GM23338 (cell line): Measurements from ENCODE around the gene MROH2B. TPM values are rescaled to one million over a fixed set of nuclear protein-coding genes. Genes with fewer than 3 reads are reported as not detected.

Experiments
- ATAC-seq: fragments of 200-7000 bp; cut with Tn5 transposase; 3 replicates; pipeline ENCODE4 v1.9.1; 2020
- DNase-seq: peaks from one replicate; pipeline ENCODE4 v3.0.0-alpha.2; 2015; ENCODE audit warnings: low spot score
- H2AFZ ChIP-seq: fragments of 200-600 bp; sonication (generic); 2 replicates; pipeline ENCODE4 v1.8.0; 2016; ENCODE audit warnings: antibody characterized with exemption, mild to moderate bottlenecking, moderate library complexity
- H3F3A ChIP-seq: fragments of 200-600 bp; sonication (generic); replicated peaks from 2 replicates; pipeline ENCODE4 v1.8.0; 2017; ENCODE audit warnings: antibody characterized with exemption, mixed run types, low read depth
- H3K27ac ChIP-seq: fragments of 200-600 bp; sonication (generic); 2 replicates; pipeline ENCODE4 v1.6.1; 2016; ENCODE audit warnings: low read depth
- H3K27me3 ChIP-seq: fragments of 200-600 bp; sonication (generic); 2 replicates; pipeline ENCODE4 v1.8.0; 2016; ENCODE audit warnings: mild to moderate bottlenecking, mixed run types, moderate library complexity; ENCODE audit not compliant: insufficient read depth
- H3K36me3 ChIP-seq: fragments of 200-600 bp; sonication (generic); 2 replicates; pipeline ENCODE4 v1.8.0; 2016; ENCODE audit warnings: mild to moderate bottlenecking; ENCODE audit not compliant: insufficient read depth
- H3K4me1 ChIP-seq: fragments of 200-600 bp; sonication (generic); 2 replicates; pipeline ENCODE4 v1.8.0; 2016; ENCODE audit warnings: mild to moderate bottlenecking, moderate library complexity; ENCODE audit not compliant: insufficient read depth
- H3K4me2 ChIP-seq: fragments of 200-600 bp; sonication (generic); 2 replicates; pipeline ENCODE4 v1.7.1; 2017; ENCODE audit warnings: mixed run types
- H3K4me3 ChIP-seq: fragments of 200-600 bp; sonication (generic); 2 replicates; pipeline ENCODE4 v1.6.1; 2016; ENCODE audit warnings: mixed run types
- H3K79me2 ChIP-seq: fragments of 200-600 bp; sonication (generic); replicated peaks from 2 replicates; pipeline ENCODE4 v1.8.0; 2017; ENCODE audit warnings: mild to moderate bottlenecking; ENCODE audit not compliant: insufficient read depth
- H3K9me2 ChIP-seq: fragments of 200-600 bp; sonication (generic); 2 replicates; pipeline ENCODE4 v1.8.0; 2017; ENCODE audit not compliant: insufficient read depth
- H4K20me1 ChIP-seq: fragments of 200-600 bp; sonication (generic); replicated peaks from 2 replicates; pipeline ENCODE4 v1.8.0; 2017; ENCODE audit warnings: mild to moderate bottlenecking; ENCODE audit not compliant: insufficient read depth
- H3K27ac Mint-ChIP-seq: 2 replicates; pipeline ENCODE4 v1.8.0; 2020; ENCODE audit warnings: inconsistent platforms, mild to moderate bottlenecking, moderate library complexity, mixed read lengths
- H3K27me3 Mint-ChIP-seq: 3 replicates; pipeline ENCODE4 v1.8.0; 2022; ENCODE audit warnings: low read depth, mild to moderate bottlenecking, moderate library complexity, mixed read lengths, inconsistent platforms; ENCODE audit not compliant: insufficient read depth, poor library complexity
- H3K36me3 Mint-ChIP-seq: 3 replicates; pipeline ENCODE4 v1.8.0; 2021; ENCODE audit warnings: low read depth, mild to moderate bottlenecking, inconsistent platforms, moderate library complexity, mixed read lengths
- H3K4me1 Mint-ChIP-seq: 3 replicates; pipeline ENCODE4 v1.8.0; 2020; ENCODE audit warnings: mild to moderate bottlenecking, inconsistent platforms, mixed read lengths
- H3K4me3 Mint-ChIP-seq: 3 replicates; pipeline ENCODE4 v1.8.0; 2021; ENCODE audit warnings: moderate library complexity, mild to moderate bottlenecking, inconsistent platforms, mixed read lengths
- H3K9me3 Mint-ChIP-seq: 3 replicates; pipeline ENCODE4 v1.8.0; 2020; ENCODE audit warnings: moderate library complexity, mild to moderate bottlenecking, inconsistent platforms, mixed read lengths
- CREB1 ChIP-seq: fragments of 250-450 bp; sonication (Bioruptor Pico); IDR thresholded peaks from 2 replicates; pipeline ENCODE4 v1.5.0; 2020; ENCODE audit warnings: low read depth, mild to moderate bottlenecking, moderate library complexity
- EZH2 ChIP-seq: fragments of 200-600 bp; sonication (generic); IDR thresholded peaks from one replicate; pipeline ENCODE4 v1.8.0; 2017; ENCODE audit warnings: antibody characterized with exemption, mild to moderate bottlenecking, low read depth; ENCODE audit not compliant: unreplicated experiment
- EZH2phosphoT487 ChIP-seq: fragments of 200-600 bp; sonication (generic); IDR thresholded peaks from one replicate; pipeline ENCODE4 v1.8.1; 2018; ENCODE audit warnings: antibody characterized with exemption; ENCODE audit not compliant: unreplicated experiment
- JUNB ChIP-seq: IDR thresholded peaks from one replicate; pipeline ENCODE4 v1.6.1; 2016; ENCODE audit warnings: antibody characterized with exemption; ENCODE audit not compliant: unreplicated experiment
- NANOG ChIP-seq: IDR thresholded peaks from 2 replicates; pipeline ENCODE4 v1.6.1; 2016; ENCODE audit warnings: antibody characterized with exemption, borderline replicate concordance
- POLR2AphosphoS5 ChIP-seq: IDR thresholded peaks from 2 replicates; pipeline ENCODE4 v1.6.1; 2016; ENCODE audit warnings: antibody characterized with exemption, low read depth
- STAT1 ChIP-seq: IDR thresholded peaks from one replicate; pipeline ENCODE4 v1.6.1; 2016; ENCODE audit warnings: antibody characterized with exemption; ENCODE audit not compliant: unreplicated experiment
- ZNF114 ChIP-seq: fragments of 250-450 bp; sonication (Bioruptor Pico); IDR thresholded peaks from 2 replicates; pipeline ENCODE4 v1.5.0; 2020; ENCODE audit warnings: mild to moderate bottlenecking, moderate library complexity
- ZNF331 ChIP-seq: fragments of 250-450 bp; sonication (Bioruptor Pico); IDR thresholded peaks from 2 replicates; pipeline ENCODE4 v1.5.0; 2020; ENCODE audit warnings: low read depth, mild to moderate bottlenecking, moderate library complexity
- polyA plus RNA-seq: library from polyadenylated mRNA; unstranded; fragments of >200 nt; fragmentation: Nextera tagmentation; extraction: Ambion mirVana; gene quantifications from 2 replicates; pipeline ENCODE4 v1.2.1, GENCODE V29; 2016
- total RNA-seq: library from RNA; depleted of rRNA; stranded (reverse); fragments of >200 nt; shearing (Covaris generic); gene quantifications from 2 replicates; pipeline ENCODE4 v1.2.3, GENCODE V29; 2014
- TF ChIP-seq, protein P1 (sequence below): IDR thresholded peaks from 2 replicates; pipeline ENCODE4 v1.6.1; 2016; ENCODE audit warnings: antibody characterized with exemption
- TF ChIP-seq, protein P2 (sequence below): IDR thresholded peaks from one replicate; pipeline ENCODE4 v1.6.1; 2018; ENCODE audit warnings: antibody characterized with exemption; ENCODE audit not compliant: unreplicated experiment
- TF ChIP-seq, protein P3 (sequence below), 2 experiments: fragments of 200-600 bp in 1 of 2; sonication (generic) in 1 of 2; conservative IDR thresholded peaks; 2 replicates each; pipeline versions ENCODE4 v1.5.1 to v1.6.1; 2016 to 2017; ENCODE audit warnings: antibody characterized with exemption in 2 of 2, low read depth in 2 of 2, mild to moderate bottlenecking in 2 of 2, moderate library complexity in 1 of 2
- TF ChIP-seq, protein P4 (sequence below): fragments of 250-450 bp; sonication (Bioruptor Pico); IDR thresholded peaks from 2 replicates; pipeline ENCODE4 v1.5.0; 2020; ENCODE audit warnings: mild to moderate bottlenecking, moderate library complexity

Gene MROH2B
- total and polyA plus RNA-seq, 2 experiments from 2014 or later, result not detected

DNA sequence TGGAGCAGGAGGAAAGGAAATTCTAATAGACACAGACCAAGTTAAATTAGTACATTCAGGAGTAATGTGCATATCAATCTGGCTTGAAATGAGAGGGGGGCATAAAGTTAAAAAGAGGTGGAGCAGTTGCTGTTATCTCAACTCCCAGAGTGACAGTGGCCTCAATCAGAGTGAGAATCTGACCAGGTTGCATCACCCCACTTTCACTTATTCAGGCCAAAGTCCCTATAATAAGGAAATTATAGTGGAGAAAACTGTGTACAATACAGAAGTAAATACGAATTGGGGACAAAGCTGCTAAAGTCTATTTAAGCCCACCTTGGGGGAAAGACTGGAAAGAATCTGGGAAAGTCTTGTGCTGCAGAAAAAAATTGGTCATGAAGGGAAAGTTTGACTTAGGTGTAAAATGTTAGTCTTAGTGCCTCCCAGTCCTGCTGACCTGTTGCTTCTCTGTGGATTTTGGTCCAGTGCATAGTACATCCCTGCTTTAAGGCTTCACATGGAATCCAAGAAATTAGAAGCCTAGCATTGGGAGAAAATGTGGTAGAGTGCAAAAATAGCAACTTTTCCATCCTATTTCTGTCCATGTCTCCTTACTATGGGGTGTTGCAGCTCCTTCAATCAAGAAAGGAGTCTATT, 27.9 kb downstream of the MROH2B start:
- Histone ChIP-seq H3K4me1 (no peaks in the 10 kb centered on the region), H4K20me1 (no peaks in the 10 kb centered on the region), H2AFZ (peak overlapping the region; percentile 61; the same call in 1 of the 2 replicates), H3K9me2 (peaks cover 12% of the 10 kb centered on the region), H3K4me3 (no peak overlapping the region), H3K27ac (no peak overlapping the region), H3F3A (no peaks in the 10 kb centered on the region), H3K36me3 (no peaks in the 10 kb centered on the region), H3K27me3 (no peaks in the 10 kb centered on the region), H3K79me2 (no peaks in the 10 kb centered on the region), H3K4me2 (no peak overlapping the region)
- TF ChIP-seq CREB1 (no peak), EZH2phosphoT487 (no peak), NANOG (no peak), POLR2AphosphoS5 (no peak), EZH2 (no peak), ZNF331 (CRISPR knock-in tag) (no peak), JUNB (no peak), ZNF114 (CRISPR knock-in tag) (no peak), STAT1 (no peak)
- TF ChIP-seq, protein P1, sequence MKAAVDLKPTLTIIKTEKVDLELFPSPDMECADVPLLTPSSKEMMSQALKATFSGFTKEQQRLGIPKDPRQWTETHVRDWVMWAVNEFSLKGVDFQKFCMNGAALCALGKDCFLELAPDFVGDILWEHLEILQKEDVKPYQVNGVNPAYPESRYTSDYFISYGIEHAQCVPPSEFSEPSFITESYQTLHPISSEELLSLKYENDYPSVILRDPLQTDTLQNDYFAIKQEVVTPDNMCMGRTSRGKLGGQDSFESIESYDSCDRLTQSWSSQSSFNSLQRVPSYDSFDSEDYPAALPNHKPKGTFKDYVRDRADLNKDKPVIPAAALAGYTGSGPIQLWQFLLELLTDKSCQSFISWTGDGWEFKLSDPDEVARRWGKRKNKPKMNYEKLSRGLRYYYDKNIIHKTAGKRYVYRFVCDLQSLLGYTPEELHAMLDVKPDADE, result no peak
- TF ChIP-seq, protein P2, sequence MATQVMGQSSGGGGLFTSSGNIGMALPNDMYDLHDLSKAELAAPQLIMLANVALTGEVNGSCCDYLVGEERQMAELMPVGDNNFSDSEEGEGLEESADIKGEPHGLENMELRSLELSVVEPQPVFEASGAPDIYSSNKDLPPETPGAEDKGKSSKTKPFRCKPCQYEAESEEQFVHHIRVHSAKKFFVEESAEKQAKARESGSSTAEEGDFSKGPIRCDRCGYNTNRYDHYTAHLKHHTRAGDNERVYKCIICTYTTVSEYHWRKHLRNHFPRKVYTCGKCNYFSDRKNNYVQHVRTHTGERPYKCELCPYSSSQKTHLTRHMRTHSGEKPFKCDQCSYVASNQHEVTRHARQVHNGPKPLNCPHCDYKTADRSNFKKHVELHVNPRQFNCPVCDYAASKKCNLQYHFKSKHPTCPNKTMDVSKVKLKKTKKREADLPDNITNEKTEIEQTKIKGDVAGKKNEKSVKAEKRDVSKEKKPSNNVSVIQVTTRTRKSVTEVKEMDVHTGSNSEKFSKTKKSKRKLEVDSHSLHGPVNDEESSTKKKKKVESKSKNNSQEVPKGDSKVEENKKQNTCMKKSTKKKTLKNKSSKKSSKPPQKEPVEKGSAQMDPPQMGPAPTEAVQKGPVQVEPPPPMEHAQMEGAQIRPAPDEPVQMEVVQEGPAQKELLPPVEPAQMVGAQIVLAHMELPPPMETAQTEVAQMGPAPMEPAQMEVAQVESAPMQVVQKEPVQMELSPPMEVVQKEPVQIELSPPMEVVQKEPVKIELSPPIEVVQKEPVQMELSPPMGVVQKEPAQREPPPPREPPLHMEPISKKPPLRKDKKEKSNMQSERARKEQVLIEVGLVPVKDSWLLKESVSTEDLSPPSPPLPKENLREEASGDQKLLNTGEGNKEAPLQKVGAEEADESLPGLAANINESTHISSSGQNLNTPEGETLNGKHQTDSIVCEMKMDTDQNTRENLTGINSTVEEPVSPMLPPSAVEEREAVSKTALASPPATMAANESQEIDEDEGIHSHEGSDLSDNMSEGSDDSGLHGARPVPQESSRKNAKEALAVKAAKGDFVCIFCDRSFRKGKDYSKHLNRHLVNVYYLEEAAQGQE, result no peak
- TF ChIP-seq, protein P3, sequence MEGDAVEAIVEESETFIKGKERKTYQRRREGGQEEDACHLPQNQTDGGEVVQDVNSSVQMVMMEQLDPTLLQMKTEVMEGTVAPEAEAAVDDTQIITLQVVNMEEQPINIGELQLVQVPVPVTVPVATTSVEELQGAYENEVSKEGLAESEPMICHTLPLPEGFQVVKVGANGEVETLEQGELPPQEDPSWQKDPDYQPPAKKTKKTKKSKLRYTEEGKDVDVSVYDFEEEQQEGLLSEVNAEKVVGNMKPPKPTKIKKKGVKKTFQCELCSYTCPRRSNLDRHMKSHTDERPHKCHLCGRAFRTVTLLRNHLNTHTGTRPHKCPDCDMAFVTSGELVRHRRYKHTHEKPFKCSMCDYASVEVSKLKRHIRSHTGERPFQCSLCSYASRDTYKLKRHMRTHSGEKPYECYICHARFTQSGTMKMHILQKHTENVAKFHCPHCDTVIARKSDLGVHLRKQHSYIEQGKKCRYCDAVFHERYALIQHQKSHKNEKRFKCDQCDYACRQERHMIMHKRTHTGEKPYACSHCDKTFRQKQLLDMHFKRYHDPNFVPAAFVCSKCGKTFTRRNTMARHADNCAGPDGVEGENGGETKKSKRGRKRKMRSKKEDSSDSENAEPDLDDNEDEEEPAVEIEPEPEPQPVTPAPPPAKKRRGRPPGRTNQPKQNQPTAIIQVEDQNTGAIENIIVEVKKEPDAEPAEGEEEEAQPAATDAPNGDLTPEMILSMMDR (conservative IDR thresholded peaks at IDR 0.05; ENCODE audit: low read depth in 2 of 2), result no peak
- TF ChIP-seq, protein P4, sequence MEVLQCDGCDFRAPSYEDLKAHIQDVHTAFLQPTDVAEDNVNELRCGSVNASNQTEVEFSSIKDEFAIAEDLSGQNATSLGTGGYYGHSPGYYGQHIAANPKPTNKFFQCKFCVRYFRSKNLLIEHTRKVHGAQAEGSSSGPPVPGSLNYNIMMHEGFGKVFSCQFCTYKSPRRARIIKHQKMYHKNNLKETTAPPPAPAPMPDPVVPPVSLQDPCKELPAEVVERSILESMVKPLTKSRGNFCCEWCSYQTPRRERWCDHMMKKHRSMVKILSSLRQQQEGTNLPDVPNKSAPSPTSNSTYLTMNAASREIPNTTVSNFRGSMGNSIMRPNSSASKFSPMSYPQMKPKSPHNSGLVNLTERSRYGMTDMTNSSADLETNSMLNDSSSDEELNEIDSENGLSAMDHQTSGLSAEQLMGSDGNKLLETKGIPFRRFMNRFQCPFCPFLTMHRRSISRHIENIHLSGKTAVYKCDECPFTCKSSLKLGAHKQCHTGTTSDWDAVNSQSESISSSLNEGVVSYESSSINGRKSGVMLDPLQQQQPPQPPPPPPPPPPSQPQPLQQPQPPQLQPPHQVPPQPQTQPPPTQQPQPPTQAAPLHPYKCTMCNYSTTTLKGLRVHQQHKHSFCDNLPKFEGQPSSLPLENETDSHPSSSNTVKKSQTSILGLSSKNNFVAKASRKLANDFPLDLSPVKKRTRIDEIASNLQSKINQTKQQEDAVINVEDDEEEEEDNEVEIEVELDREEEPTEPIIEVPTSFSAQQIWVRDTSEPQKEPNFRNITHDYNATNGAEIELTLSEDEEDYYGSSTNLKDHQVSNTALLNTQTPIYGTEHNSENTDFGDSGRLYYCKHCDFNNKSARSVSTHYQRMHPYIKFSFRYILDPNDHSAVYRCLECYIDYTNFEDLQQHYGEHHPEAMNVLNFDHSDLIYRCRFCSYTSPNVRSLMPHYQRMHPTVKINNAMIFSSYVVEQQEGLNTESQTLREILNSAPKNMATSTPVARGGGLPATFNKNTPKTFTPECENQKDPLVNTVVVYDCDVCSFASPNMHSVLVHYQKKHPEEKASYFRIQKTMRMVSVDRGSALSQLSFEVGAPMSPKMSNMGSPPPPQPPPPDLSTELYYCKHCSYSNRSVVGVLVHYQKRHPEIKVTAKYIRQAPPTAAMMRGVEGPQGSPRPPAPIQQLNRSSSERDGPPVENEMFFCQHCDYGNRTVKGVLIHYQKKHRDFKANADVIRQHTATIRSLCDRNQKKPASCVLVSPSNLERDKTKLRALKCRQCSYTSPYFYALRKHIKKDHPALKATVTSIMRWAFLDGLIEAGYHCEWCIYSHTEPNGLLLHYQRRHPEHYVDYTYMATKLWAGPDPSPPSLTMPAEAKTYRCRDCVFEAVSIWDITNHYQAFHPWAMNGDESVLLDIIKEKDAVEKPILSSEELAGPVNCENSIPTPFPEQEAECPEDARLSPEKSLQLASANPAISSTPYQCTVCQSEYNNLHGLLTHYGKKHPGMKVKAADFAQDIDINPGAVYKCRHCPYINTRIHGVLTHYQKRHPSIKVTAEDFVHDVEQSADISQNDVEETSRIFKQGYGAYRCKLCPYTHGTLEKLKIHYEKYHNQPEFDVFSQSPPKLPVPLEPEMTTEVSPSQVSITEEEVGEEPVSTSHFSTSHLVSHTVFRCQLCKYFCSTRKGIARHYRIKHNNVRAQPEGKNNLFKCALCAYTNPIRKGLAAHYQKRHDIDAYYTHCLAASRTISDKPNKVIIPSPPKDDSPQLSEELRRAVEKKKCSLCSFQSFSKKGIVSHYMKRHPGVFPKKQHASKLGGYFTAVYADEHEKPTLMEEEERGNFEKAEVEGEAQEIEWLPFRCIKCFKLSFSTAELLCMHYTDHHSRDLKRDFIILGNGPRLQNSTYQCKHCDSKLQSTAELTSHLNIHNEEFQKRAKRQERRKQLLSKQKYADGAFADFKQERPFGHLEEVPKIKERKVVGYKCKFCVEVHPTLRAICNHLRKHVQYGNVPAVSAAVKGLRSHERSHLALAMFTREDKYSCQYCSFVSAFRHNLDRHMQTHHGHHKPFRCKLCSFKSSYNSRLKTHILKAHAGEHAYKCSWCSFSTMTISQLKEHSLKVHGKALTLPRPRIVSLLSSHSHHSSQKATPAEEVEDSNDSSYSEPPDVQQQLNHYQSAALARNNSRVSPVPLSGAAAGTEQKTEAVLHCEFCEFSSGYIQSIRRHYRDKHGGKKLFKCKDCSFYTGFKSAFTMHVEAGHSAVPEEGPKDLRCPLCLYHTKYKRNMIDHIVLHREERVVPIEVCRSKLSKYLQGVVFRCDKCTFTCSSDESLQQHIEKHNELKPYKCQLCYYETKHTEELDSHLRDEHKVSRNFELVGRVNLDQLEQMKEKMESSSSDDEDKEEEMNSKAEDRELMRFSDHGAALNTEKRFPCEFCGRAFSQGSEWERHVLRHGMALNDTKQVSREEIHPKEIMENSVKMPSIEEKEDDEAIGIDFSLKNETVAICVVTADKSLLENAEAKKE (CRISPR knock-in tag), result no peak
- no peaks in the 10 kb centered on the region for H3K36me3 Mint-ChIP-seq
- no peak overlapping the region for H3K4me3 Mint-ChIP-seq
- ATAC-seq, result no peak
- no peaks in the 10 kb centered on the region for H3K4me1 Mint-ChIP-seq
- H3K27ac Mint-ChIP-seq, result no peak overlapping the region
- DNase-seq, result no peak
- H3K9me3 Mint-ChIP-seq, result no peaks in the 10 kb centered on the region
- no peaks in the 10 kb centered on the region for H3K27me3 Mint-ChIP-seq
